Measurements from ENCODE around the gene ADGB.

The ADGB gene

GRCh38 chr6:146635165-146635564 is 36.4 kb downstream of the ADGB start:
- DNase-seq: no peak

- DNase-seq: no peak
Observed at GRCh38 chr6:146636481-146636880, 37.7 kb downstream of the ADGB start.

- no peak for DNase-seq
Observed at GRCh38 chr6:146642921-146643320, 44.1 kb downstream of the ADGB start.

- no peak for DNase-seq
Observed at GRCh38 chr6:146650799-146651481, 52.2 kb downstream of the ADGB start.

- DNase-seq: no peak
Observed at GRCh38 chr6:146651482-146651863, 52.7 kb downstream of the ADGB start.

GRCh38 chr6:146657432-146657831 is 58.7 kb downstream of the ADGB start:
- no peak for DNase-seq

- DNase-seq: no peak
Observed at GRCh38 chr6:146664871-146665360, 66.1 kb downstream of the ADGB start.

GRCh38 chr6:146666909-146667308 is 68.1 kb downstream of the ADGB start:
- DNase-seq: no peak

GRCh38 chr6:146670161-146670560 is 71.4 kb downstream of the ADGB start:
- DNase-seq: no peak

- DNase-seq: no peak
Observed at GRCh38 chr6:146673069-146673468, 74.3 kb downstream of the ADGB start.

- no peak for DNase-seq
Observed at GRCh38 chr6:146679386-146679785, 80.6 kb downstream of the ADGB start.

- no peak for DNase-seq
Observed at GRCh38 chr6:146682919-146683318, 84.1 kb downstream of the ADGB start.

GRCh38 chr6:146689806-146690205 is 91.0 kb downstream of the ADGB start:
- no peak for DNase-seq

- no peak for DNase-seq
Observed at GRCh38 chr6:146693342-146693741, 94.6 kb downstream of the ADGB start.

GRCh38 chr6:146697921-146698320 is 99.1 kb downstream of the ADGB start:
- no peak for DNase-seq

- peak; percentile 30 for DNase-seq
Observed at GRCh38 chr6:146700078-146700686, 101.4 kb downstream of the ADGB start.

- no peak for DNase-seq
Observed at GRCh38 chr6:146701632-146702031, 102.9 kb downstream of the ADGB start.

- DNase-seq: no peak
Observed at GRCh38 chr6:146709036-146709622, 110.4 kb downstream of the ADGB start.

- no peak for DNase-seq
Observed at GRCh38 chr6:146719387-146719786, 120.6 kb downstream of the ADGB start.

GRCh38 chr6:146739696-146740095 is 140.9 kb downstream of the ADGB start:
- no peak for DNase-seq

GRCh38 chr6:146741609-146742008 is 142.8 kb downstream of the ADGB start:
- DNase-seq: no peak

GRCh38 chr6:146753306-146753705 is 154.5 kb downstream of the ADGB start:
- DNase-seq: no peak

- DNase-seq: no peak
Observed at GRCh38 chr6:146767632-146768031, 168.9 kb downstream of the ADGB start.

GRCh38 chr6:146768722-146769121 is 169.9 kb downstream of the ADGB start:
- DNase-seq: no peak

Measured in stimulated activated CD4-positive, alpha-beta T cell treated with anti-CD3 and anti-CD28 coated beads, Interleukin-1b, Interleukin-23, amount 100 ng/mL, for 48 hours (primary cell).